GM19324 (cell line): ENCODE measurements around the gene HINT2.

ENCODE experiments used
- ATAC-seq: cut with Tn5 transposase; IDR thresholded peaks from one replicate; pipeline ENCODE4 v1.9.1; 2021; ENCODE audit warnings: mild to moderate bottlenecking, moderate library complexity; ENCODE audit not compliant: unreplicated experiment, low FRiP score

Gene HINT2

DNA sequence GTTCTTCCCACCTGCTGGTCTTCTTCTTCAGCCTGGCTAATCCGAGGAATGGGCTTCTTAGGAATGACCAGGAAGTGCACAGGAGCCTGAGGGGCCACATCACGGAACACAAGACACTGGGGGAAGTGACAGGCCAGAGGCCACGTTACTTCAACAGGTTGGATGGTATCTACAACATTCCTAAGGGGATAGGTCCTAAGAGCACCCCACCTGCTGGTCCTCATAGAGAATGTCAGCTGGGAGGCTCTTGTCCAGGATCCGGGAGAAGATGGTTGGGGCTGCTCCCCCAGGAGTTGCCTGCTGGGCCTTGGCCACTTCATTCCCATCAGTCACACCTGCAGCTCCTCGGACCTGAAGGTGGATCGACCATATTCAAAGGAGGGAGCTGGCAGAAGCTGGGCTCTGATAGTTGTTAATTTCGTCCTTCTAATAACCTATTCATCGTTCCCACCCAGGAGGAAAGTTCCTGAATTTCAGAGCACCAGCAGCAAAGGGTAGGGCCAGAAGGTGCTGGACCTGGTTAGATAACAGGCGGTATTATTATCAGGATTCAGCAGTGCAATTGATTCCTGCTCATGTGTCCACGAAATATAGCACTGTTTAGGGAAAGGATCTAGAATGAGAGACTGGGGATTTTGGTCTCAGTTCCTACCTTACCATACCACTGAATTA is 1.3 kb downstream of the HINT2 start:
- ATAC-seq = no peak

DNA sequence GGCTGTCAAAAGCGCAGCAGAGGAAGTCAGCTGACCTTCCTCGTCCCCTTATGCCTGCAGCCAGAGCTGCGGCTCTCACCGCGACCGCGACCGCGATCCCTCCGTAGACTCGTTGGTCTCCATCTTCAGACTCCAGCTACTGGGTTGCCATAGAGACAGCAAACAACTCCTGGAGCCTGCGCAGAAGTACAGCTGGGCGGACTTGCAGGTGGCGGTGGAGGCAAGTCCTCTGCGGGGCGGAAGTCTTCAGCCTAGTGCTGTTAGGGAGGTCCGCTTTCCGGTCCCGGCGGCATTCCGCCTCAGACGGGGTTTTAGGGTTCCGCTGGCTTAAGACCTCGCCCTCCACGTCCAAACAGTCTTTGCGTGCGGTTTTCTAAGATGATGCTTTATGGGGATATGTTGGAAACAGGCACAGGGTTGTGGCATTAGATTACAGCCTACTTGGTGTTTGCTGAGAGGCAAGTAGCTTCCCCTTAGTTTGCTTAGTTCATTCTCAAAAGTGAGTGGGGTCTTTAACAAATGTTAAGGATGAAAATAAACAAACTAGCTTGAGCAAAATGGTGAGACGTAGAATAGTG is 2.7 kb downstream of the HINT2 start, which contains the start of gene SPAG8:
TSS of gene SPAG8 (minus strand) at position 238 of the 578 bp plus-strand sequence. CDS start at position 123, 115 bp downstream.
- ATAC-seq = peak; percentile 53

DNA sequence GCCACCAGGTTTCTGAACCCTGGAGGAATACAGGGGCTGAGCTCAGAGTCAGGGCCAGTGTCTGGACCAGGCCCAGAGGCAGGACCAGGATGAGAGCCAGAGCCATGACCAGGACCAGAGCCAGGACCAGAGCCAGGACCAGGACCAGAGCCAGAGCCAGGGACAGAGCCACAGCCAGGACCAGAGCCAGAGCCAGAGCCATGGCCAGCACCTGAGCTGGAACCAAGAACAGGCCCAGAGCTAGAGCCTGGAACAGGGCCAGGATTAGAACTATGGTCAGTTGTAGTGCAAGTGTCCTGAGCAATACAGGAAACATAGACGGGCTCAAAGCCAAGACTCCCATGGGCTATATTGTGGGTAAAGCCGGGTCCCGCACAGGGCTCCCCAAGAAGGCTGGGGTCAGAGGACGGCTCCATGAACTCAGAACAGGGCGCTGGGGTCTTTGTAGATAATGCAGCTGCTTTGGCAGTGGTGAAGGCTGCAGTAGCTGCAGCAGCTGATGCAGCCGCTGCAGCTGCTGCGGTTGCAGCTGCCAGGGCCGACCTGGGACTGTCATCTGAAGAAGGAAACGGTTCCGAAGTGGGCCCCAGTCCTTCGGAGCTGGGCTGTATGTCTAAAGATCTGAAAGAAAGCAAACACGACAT is 3.3 kb downstream of the HINT2 start:
- no peak for ATAC-seq

DNA sequence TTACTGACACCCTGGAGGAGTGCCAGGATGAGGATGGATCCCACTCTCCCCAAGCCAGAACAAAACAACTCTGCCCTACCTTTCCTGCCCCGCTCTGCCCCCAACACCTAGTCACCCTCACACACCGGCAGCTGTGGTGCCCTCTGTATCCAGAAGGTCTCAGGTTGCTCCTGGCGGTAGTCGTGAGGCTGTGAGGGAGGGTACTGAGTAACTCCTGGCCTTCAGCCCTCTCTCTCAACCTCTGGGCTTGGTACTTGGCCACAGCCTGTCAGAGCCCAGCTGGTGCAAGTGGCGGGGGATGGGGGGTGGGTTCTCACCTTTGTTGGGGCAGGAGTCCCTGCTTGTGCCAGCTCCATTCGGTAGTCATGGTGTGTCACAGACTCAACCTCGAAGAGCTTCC is 4.7 kb downstream of the HINT2 start:
- ATAC-seq = no peak

DNA sequence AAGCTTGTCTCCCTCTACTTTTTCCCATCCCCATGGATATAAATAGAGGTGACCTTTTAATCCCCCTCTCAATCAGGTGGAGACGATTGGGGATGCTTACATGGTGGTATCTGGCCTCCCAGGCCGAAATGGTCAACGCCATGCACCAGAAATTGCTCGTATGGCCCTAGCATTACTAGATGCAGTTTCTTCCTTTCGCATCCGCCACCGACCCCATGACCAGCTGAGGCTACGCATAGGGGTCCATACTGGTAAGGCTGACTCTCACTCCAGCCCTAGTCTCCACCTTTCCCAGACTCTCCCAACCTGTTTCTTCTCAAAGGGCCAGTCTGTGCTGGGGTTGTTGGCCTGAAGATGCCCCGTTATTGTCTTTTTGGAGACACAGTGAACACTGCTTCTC is 6.4 kb downstream of the HINT2 start:
- no peak for ATAC-seq

DNA sequence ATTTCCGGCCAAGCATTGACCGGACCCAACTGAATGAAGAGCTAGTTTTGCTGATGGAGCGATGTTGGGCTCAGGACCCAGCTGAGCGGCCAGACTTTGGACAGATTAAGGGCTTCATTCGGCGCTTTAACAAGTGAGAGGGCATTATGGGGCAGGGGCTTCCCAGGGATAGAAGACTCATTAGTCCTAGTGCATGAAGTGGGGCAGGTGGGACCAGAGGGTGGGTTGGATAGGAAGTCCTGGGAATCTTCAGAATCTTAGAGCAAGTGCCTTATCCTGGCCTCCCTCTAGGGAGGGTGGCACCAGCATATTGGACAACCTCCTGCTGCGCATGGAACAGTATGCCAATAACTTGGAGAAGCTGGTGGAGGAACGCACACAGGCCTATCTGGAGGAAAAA is 8.7 kb downstream of the HINT2 start:
- ATAC-seq = no peak

DNA sequence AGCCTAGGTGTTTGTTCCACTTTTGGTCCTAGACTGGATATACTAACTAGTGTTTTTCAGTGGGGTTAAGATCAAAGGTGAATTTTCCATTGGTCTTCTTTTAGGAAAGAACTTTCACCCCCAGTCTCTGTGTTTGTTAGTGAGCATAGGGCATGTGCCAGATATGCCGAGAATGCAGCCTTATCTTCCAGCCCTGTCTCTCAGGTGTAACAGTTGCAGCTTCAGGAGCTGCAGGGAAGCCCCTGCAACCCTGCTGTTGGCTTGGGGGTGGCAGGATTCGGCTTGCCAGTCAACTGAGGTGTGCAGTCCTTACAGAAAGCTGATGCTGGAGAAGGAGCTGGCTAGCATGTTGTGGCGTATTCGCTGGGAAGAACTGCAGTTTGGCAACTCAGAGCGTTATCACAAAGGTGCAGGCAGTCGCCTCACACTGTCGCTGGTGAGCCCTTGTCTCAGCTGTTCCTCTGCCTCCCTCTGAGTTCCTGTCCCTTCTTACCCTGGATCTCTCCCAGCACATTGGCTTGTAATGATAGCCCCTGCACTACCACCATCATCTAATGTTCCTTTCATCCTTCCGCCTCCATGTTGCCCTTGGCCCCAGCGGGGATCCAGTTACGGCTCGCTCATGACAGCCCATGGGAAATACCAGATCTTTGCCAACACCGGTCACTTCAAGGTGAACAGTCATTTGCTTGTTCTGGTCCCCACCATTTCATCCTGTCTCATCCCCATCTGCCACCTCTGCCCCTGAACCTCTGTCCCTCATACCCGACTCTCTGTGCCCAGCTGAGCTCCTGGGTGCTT is 13.3 kb downstream of the HINT2 start:
- no peak for ATAC-seq

DNA sequence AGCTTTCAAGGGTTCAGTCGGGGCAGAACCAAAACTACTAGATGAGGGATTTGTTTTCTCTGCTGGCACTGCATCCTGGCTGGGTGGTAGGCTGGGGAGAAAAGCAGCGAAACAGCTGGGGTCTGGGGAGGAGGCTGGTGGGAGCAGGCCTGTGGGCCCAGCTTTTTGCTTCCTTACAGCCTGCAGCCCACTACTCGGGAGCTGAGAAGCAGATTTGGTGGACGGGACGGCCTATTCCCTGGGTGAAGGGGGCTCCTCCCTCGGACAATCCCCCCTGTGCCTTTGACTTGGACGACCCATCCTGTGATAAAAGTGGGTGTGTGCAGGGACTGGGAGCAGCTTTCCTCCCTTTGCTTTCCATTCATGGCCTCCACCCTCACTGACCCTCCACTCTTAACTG is 14.3 kb downstream of the HINT2 start:
- no peak for ATAC-seq

DNA sequence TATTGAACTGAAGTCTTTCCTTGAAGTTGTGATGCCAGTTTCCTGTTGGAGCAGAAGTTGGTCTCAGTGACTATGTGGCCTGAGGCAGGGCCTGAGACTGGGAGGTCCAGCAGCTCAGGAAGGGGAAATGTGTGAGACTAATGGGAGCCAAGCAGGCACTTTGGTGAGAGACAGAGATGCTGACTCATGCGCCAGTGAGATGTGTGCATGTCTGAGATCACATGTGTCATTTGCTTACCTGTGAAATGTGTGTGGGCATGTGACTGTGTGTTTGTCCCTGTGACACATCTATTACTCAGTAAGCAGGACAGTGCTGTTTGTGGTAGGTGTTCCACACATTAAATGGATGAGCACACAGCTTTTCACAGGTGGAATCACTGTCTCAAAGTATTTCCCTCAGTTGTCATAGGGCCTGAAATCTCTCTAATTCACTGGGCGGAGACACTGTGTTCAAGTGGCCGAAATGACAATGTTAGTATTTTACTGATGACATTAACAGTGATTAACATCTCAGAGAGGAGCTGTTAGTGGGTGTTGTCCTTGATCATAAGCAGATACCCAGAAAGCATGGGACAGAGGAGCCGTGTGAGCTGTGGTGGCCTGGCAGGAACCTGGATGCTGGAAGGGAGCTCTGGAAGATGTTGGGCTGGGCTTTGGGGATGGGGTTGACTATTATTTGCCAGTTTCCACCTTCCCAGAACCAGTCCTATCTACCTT is 16.0 kb downstream of the HINT2 start:
- ATAC-seq = no peak

DNA sequence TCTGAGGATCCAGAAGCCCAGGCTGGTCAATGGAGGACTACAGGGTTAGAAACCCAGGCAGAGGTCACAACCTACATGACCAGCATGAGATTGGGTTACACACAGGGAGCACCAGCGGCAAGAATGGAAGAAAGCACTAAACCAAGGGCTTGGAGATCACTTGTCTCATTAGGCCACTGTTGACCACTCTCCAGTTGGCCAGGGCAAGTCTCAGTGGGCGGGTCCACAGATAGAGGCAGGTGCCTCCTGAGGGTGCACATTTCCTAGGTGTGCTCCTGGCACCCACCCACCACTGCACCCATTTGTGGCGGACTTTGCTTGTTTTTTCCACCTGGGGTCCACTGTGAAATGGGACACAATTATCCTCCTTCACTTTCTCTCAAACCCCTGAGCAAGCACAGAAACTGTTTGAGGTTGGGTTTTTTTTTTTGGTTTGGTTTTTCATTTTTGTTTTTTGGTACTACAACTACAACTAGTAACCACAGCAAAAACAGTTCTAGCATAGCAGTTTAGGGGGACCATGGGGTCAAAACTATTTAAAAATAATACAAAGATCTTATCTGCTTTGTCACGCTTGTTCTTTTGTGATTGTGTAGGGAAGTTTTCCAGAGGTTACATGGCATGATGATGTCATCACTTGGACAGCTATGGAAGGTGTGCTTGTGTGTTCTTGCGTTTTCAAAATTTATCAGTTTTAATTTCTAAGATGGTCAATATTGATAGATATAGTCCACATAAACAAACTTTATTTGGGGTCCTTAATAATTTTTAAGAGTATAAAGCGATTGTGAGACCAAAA is 17.3 kb downstream of the HINT2 start:
- no peak for ATAC-seq

DNA sequence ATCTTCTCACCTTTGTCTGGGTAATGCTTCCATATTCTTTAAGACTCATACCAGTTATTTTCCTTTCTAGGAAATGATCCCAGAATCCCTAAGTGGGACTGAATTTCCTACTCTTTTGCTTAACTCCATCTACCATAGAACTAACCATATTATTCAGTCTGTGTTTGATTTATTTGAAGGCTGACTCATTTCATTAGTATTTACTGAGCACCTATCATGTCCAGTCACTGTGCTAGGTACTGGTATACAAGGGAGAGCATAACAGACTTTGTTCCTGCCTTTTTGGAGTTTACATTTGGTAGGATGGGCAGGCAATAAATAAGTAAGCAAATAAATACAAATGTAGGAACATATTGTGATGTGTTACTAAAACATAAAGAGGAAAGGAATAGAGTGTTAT is 19.1 kb downstream of the HINT2 start:
- no peak for ATAC-seq

DNA sequence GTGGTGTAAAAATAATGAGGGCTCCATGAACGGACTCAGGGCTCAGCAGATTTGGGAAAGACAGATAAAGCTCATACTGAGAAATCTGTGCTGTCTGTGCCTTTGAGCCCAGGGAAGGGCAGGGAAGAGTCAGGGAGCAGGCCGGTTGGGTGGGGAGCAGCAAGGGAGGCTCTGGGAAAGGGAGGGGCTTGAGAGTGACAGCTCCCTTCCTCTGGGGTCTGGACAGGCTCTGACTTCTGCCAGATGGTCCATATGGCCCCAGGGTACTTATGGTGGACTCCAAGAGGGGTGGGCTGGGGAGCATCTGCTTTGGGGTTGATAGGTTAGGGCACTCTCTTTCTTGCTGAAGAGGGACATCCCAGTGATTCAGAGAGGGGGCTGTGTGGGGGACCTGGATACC is 21.4 kb downstream of the HINT2 start:
- no peak for ATAC-seq

DNA sequence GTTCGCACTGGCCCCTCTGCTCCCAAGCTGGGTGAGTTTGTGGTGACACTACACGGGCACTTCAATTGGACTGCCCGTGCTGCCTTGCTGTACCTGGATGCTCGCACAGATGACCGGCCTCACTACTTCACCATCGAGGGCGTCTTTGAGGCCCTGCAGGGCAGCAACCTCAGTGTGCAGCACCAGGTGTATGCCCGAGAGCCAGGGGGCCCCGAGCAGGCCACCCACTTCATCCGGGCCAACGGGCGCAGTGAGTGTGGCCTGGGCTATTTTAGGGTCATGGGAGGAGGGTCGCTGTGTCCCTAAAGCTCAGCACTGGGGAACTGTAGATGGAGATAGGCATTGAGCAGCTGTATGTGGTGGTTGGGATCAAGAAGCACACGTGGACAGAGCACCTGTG is 22.0 kb downstream of the HINT2 start:
- ATAC-seq = no peak

DNA sequence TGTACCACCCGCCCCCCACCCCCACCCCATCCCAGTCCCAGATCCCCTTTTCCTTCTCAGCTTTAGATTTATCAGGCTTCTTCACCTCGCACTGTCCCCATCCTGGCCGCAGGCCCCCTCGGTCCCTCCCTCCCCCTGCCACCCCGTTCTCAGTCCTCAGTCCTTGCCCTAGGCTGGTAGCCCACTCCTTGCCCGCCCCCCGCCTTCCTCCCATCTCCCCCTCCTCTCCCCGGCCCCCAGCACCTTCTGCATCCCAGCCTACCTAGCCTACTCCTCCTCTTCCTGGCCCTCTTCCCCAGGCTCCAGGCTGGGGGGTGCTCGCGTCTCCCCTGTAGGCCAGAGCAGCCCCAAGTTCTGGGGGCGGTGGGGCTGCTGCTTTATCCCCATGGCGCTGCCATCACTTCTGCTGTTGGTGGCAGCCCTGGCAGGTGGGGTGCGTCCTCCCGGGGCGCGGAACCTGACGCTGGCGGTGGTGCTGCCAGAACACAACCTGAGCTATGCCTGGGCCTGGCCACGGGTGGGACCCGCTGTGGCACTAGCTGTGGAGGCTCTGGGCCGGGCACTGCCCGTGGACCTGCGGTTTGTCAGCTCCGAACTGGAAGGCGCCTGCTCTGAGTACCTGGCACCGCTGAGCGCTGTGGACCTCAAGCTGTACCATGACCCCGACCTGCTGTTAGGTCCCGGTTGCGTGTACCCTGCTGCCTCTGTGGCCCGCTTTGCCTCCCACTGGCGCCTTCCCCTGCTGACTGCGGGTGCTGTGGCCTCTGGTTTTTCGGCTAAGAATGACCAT is 22.6 kb downstream of the HINT2 start:
- no peak for ATAC-seq

DNA sequence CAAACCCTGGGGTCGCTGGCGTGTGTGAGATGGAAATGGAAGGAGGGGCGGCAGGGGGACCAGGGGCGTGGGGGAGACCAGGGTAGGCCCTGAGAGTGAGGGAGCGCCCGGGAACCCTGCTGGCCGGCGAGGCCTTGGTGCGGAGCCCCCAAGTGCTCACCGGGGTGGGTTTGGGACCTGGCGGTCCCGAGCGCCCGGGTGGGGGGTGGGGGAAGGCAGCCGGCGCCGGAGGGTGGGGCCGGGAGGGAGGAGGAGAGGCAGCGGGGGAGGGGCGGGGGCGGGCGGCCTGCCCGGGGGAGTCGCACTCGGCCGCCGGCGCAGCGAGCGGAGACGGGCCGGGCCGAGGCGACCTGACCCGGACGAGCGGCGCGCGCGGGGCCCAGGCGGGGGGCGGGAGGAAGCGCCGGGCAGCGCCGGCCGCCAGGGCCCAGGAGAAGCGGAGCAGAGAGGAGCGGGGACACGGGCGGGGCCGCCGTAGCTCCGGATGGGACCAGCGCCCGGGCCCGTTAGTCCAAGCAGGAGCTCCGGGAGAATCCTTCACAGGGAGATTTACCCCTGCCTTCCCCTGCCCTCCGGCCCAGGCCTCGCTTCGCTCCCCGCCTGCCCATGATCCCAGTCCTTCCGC is 23.4 kb downstream of the HINT2 start, which contains the start of gene NPR2:
TSS of gene NPR2 (plus strand) at position 295 of the 625 bp plus-strand sequence. CDS start 818 bp downstream, outside the sequence.
- ATAC-seq = no peak

DNA sequence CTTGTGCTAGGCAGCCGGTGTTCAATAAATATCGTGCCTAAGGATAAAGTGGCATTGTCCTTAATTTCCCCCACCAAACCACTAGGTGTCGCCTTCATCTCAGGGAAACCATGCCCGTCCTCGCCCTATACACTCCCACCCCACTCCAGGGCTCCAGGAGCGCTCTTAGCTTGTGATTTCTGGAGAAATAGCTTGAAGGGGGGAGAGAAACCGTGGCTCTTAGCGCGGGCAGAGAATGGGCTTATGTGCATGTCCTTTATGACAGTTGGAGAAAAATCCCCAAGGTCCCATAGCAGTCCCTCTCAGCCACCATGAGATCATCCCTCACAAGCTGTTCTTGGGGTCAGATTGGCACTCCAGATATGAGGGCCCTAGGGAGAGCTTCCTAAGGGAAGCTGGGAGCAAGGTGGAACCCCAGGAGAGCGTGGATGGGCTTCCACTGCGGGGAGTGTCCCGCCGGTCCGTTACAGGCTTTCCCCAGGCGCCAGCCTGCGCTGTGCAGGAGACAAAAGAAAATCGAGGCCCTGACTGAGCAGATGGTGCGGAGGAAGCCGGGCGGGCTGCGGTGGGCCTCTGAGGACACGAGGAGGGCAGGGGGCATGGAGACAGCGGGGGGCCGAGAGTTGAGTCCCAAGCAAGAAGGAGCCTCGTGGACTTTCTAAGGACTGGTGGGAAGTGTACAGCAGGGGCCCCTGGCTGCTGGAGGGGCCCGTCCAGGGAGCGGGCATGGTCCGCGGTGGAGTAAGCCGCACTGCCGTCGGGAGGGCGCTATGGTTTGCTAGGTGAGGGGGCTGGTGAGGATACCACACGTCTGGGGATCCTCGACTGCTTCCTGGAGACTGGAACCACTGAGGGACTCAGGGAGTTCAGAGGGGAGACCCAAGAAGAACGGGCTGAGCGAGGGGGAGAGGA is 24.2 kb downstream of the HINT2 start:
- no peak for ATAC-seq

DNA sequence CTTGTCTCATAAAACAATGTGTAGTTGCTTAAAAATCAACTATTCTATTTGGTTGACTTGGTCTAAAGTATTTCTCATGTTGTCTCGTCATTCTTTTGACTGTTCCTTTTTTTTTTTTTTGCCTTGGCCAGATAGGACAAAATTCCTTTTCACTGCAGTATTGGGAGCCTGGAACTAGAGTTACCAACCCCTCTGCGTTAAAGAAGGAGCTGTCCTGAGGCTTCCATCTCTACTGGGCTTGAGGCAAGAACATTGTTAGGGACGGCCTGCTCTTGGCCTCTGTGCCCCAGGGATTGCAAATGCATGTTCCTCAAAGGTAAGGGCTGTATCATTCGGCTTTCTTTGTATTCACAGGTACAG is 24.8 kb downstream of the HINT2 start:
- no peak for ATAC-seq
